ENCODE data around the gene LRRC3.

The LRRC3 gene

DNA sequence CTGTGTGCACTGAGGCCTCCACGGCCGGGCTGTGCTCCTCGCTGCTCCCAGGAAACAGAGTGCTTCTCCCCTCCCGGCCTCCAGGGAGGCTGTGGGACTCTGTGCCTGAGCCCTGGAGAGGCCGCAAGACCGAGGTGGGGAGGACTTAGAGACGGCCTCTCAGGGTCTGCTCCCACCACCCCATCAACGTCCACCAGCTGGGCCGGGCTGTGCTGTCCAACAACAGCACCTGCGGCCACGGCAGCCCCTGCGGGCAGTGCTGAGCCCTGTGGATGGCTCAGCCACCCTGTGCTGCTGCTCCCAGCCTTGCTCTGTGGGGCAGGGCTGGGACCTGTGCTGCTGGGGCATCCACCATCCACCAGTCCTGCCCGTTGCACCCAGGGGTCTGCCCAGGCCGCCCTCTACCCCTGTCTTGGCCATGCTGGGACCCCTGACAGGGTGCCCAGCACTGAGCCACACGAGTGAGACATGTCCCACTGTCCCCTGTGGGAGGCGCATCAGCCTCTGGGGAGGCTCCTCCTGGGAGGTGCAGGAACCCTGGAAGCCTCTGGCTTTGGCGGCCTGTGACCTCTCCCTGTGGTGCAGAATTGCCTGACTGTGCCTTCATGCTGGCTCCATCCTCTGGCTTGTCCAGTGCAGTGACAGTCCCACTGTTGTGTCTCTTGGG is 31.2 kb upstream of the LRRC3 start:
- DNase-seq: no peak

- DNase-seq: no peak
These were observed 30.6 kb upstream of the LRRC3 start for GRCh38 chr21:44424608-44425306.

- no peak for DNase-seq
These were observed 29.9 kb upstream of the LRRC3 start for GRCh38 chr21:44425307-44425894.

GRCh38 chr21:44425895-44426662 is 29.2 kb upstream of the LRRC3 start:
- DNase-seq: no peak

DNA sequence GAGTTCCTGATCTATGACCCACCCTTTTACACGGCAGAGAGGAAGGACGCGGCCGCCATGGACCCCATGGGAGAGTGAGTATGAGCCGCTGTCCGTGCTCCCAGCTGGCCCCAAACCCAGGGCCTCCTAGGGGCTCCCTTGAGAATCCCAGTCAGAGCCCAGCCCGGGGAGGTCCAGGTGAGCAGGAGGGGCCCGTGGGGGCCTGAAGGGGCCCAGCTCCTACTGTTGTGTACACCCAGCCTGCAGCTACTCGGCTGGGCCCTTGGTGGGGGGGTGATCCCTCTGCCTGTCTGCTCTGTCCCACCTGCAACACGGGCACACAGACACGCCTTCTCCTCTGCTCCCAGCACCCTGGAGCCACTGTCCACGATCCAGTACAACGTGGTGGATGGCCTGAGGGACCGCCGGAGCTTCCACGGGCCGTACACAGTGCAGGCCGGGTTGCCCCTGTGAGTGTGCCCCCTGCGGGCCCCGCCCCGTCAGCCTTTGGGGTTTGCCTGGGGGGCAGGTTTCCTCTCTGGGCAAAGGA is 28.6 kb upstream of the LRRC3 start:
- no peak for DNase-seq

DNA sequence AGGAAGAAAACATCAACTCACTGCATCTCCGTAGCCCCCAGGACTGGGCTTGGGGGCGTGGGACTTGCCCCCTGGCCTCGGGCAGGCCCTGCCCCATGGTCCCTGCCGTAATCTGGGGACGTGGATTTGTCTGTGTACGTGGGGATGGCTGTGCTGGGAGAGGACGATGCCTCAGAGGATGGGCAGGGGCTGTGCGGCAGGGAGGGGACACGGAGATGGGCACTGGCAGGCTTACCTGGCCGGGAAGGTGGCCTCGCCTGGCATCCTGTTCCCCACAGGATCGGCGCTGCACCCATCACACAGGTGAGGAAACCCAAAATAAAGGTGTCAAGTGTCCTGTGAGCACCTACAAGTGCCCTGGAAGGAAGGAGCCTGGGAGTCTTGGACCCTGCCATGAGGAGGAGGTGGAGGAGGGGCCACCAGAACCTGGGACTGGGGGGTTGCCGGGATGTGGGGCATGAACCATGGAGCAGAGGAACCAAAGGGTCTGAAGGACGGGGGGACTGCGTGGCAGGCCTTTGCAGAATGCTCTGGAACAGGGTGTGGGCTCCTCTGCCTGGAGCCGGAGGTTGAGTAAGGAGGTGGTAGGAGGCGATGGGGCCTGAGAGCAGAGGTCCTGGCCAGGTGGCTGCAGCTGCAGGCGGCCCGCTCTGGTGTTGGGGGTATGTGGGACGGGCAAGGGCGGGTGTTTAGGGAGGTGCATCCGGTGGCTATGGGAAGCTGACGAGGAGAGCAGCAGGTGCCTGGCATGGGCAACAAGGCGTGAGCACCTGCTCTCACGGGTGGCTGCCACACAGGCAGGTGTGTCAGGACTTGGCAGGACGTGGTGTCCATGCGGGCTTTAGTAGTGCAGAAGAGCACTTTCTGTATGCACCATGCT is 27.8 kb upstream of the LRRC3 start:
- no peak for DNase-seq

- DNase-seq: peak in 1 of 56 donors; percentile 16
These were observed 26.9 kb upstream of the LRRC3 start for GRCh38 chr21:44428281-44428960.

DNA sequence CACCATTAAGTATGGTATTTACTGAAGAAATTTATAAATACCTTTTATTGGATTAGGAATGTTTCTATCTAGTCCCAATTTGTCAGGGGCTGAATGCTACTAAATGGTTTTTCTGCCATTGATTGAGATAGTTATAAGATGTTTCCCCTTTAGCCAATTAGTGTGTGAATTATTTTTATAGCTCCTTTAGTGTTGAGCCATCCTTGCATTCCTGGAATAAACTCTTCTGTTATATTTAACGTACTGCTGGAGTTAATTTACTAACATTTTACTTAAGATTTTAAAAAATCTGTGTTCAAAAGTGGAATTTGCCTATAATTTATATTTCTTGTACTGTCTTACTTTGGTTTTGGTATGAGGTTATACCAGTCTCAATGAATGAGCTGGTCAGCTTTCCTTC is 25.4 kb upstream of the LRRC3 start:
- no peak for DNase-seq

GRCh38 chr21:44431300-44431699 is 24.0 kb upstream of the LRRC3 start:
- no peak for DNase-seq

- DNase-seq: no peak
These were observed 22.2 kb upstream of the LRRC3 start for GRCh38 chr21:44432841-44433790.

DNA sequence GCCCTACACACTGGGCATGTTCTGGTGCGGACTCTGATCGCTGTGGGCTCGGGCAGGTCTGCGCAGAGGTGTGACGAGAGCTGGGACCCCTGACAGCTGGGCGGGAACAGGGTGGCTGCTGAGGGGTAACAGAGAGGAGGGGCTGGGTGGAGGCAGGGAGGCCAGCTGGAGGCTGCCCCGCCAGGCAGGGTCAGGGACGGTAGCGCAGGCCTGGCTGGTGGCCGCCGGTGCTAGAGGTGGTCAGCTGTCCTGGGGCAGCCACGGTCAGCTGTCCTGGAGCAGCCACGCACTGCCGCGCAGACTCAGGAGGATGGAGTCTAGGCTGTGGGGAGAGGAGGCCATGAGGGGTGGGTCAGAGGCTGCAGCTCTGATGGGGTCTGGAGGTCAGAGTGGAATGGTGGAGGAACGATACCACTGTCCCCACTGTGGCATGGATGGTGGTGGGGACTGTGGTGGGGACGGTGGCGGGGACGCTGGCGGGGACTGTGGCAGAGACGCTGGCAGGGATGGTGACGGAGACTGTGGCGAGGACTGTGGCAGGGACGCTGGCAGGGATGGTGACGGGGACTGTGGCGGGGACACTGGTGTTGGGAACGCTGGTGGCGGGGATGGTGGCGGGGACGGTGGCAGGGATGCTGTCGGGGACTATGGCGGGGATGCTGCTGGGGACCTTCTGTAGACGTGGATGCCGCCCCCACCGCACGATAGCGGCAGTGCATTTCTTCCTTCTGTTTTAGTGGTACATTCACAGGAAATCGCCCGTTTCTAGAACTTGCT is 21.3 kb upstream of the LRRC3 start:
- DNase-seq: no peak

- no peak for DNase-seq
These were observed 20.8 kb upstream of the LRRC3 start for GRCh38 chr21:44434568-44434925.

DNA sequence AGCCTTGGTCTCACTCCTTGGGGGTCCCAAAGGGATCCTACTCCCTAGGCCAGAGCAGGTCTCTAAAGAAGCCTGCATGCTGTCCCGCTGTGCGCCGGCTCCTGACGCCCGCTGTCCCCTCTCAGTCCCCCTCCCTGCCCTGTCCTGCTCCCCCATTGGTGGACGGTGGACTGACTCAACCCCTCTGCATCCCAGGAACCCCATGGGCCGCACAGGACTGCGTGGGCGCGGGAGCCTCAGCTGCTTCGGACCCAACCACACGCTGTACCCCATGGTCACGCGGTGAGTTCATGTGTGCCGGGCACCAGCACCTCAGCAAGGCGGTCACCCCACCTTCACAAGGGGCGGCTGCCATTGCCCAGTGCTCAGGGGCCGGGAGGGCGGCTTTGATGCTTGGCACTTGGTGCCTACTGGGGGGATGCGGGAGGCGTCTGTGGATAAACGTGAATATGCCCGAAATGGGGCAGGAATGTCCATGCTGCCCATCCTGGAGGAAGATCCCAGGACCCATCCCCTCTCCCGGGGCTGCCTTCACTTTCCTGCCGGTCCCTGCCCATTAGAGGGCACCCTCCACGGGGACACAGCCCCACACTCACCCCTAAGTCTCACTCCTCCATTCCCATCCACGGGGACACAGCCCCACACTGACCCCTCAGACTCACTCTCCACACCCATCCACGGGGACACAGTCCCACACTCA is 20.2 kb upstream of the LRRC3 start:
- no peak for DNase-seq

DNA sequence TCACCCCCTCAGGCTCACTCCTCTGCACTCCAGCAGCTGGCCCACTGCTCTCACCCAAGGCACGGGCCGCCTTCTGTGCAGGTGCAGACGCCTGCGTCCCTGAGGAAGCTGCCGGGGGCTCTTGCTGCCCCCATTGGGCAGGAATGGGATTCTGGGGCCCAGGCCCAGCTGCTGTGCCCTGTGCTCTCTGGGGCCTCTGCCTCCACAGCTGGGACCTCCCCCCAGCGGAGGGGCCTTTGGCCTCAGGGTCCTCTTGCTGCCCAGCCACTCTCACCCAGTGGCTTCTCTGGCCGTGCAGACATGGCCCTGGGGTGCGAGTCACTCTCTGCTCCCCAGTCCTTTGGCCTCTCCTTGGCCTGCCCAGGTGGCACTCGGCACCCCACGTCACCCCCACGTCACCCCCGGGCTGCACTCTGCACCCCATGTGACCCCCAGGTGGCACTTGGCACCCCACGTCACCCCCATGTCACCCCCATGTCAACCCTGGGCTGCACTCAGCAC is 19.1 kb upstream of the LRRC3 start:
- no peak for DNase-seq

- no peak for DNase-seq
These were observed 18.4 kb upstream of the LRRC3 start for GRCh38 chr21:44436958-44437357.

DNA sequence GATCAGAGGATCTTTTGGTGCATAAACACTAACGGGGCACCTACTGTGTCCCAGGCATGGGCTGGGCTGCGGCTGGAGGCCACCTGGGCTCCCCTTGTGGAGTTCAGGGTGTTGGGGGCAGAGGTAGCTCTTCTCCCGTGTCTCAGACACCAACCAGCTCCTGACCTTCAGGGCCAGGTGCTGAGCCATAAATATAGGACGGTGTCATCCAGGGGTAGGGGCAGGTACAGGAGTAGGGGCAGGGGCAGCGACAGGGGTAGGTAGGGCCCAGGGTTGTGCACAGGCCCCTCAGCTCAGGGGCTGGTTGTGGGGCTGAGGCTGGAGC is 18.0 kb upstream of the LRRC3 start:
- DNase-seq: no peak

GRCh38 chr21:44437696-44438431 is 17.4 kb upstream of the LRRC3 start:
- no peak for DNase-seq

All from nucleus accumbens (tissue), 56 donors.